22Rv1 (cell line): ENCODE measurements around the gene APOBEC3C.

ENCODE experiments used
- ZFX ChIP-seq: fragments of 450-650 bp; IDR thresholded peaks from 2 replicates; pipeline ENCODE4 v1.6.1; 2017; ENCODE audit warnings: antibody characterized with exemption, borderline replicate concordance
- TF ChIP-seq, protein P1 (sequence below): fragments of 450-650 bp; IDR thresholded peaks from 2 replicates; pipeline ENCODE4 v1.5.1; 2017; ENCODE audit warnings: mild to moderate bottlenecking

DNA sequence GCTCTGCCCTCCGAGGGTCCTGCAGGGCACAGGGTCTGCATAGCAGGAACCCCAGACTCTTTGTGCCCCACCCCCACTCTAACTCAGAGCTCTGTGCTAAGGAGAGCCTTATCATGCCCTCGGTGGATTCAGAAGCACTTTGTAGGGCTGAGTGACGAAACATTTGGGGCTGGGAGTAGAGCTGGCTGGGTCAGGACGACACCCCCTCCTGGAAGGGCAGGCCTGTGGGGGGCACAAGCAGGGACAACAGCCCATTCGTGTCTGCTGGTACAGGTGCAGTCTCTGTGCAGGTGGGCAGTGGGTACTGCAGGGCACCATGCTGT lies 47.7 kb upstream of the APOBEC3C start:
- TF ChIP-seq, protein P1, sequence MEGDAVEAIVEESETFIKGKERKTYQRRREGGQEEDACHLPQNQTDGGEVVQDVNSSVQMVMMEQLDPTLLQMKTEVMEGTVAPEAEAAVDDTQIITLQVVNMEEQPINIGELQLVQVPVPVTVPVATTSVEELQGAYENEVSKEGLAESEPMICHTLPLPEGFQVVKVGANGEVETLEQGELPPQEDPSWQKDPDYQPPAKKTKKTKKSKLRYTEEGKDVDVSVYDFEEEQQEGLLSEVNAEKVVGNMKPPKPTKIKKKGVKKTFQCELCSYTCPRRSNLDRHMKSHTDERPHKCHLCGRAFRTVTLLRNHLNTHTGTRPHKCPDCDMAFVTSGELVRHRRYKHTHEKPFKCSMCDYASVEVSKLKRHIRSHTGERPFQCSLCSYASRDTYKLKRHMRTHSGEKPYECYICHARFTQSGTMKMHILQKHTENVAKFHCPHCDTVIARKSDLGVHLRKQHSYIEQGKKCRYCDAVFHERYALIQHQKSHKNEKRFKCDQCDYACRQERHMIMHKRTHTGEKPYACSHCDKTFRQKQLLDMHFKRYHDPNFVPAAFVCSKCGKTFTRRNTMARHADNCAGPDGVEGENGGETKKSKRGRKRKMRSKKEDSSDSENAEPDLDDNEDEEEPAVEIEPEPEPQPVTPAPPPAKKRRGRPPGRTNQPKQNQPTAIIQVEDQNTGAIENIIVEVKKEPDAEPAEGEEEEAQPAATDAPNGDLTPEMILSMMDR: no peak
- no peak for TF ChIP-seq ZFX
